ENCODE data around the gene ASCC1. TPM values are rescaled to one million over a fixed set of nuclear protein-coding genes. Genes with fewer than 3 reads are reported as not detected.

The ASCC1 gene
- polyA plus RNA-seq, 1 experiment = 18.5 TPM

GRCh38 chr10:72058989-72059842 lies 156.9 kb downstream of the ASCC1 start:
- no peak for TF ChIP-seq CTCF (IDR thresholded peaks at IDR 0.05; ENCODE audit: insufficient read depth, low read depth, low read length)
- Histone ChIP-seq H3K4me3 (ENCODE audit: low read depth, low read length) (no peak overlapping the region), H3K27me3 (ENCODE audit: control insufficient read depth, insufficient read depth, low read length) (peaks cover 8% of the 10 kb centered on the region), H3K36me3 (ENCODE audit: control insufficient read depth, insufficient read depth, low read length) (no peaks in the 10 kb centered on the region)
- no peak for DNase-seq (ENCODE audit: low read depth)
- POLR2A ChIA-PET = no interaction called here
- CTCF ChIA-PET = interaction anchor here (0.9 to 2.0 kb wide), 7 partner anchors 10 to 163 kb away, joined by 3 to 17 read pairs (median 3); partner anchors contain the start of gene CHST3

- POLR2A ChIA-PET = no interaction called here
- Histone ChIP-seq H3K36me3 (ENCODE audit: control insufficient read depth, insufficient read depth, low read length) (no peaks in the 10 kb centered on the region), H3K27me3 (ENCODE audit: control insufficient read depth, insufficient read depth, low read length) (peaks cover 10% of the 10 kb centered on the region), H3K4me3 (ENCODE audit: low read depth, low read length) (no peak overlapping the region)
- TF ChIP-seq CTCF (IDR thresholded peaks at IDR 0.05; ENCODE audit: insufficient read depth, low read depth, low read length) = no peak
- no peak for DNase-seq (ENCODE audit: low read depth)
- CTCF ChIA-PET = interaction anchor here (0.9 to 1.8 kb wide), 6 partner anchors 9 to 162 kb away, joined by 3 to 17 read pairs (median 3); no protein-coding TSS in a partner anchor
Measured at GRCh38 chr10:72058347-72058898, 157.7 kb downstream of the ASCC1 start.

- no peak for TF ChIP-seq CTCF (IDR thresholded peaks at IDR 0.05; ENCODE audit: insufficient read depth, low read depth, low read length)
- DNase-seq (ENCODE audit: low read depth) = no peak
- POLR2A ChIA-PET = no interaction called here
- CTCF ChIA-PET = interaction anchor here (0.6 to 1.4 kb wide), 5 partner anchors 8 to 269 kb away, joined by 3 to 4 read pairs (median 3); no protein-coding TSS in a partner anchor
- Histone ChIP-seq H3K27me3 (ENCODE audit: control insufficient read depth, insufficient read depth, low read length) (peaks cover 11% of the 10 kb centered on the region), H3K36me3 (ENCODE audit: control insufficient read depth, insufficient read depth, low read length) (no peaks in the 10 kb centered on the region), H3K4me3 (ENCODE audit: low read depth, low read length) (no peak overlapping the region)
Measured at GRCh38 chr10:72056932-72057751, 158.9 kb downstream of the ASCC1 start.

- TF ChIP-seq CTCF (IDR thresholded peaks at IDR 0.05; ENCODE audit: insufficient read depth, low read depth, low read length) = no peak
- CTCF ChIA-PET = interaction anchor here (1.0 to 1.3 kb wide), 2 partner anchors 100 to 219 kb away, joined by 3 read pairs; no protein-coding TSS in a partner anchor
Measured at GRCh38 chr10:72056113-72056512, 160.0 kb downstream of the ASCC1 start.

More at GRCh38 chr10:72056113-72056512, 160.0 kb downstream of the ASCC1 start:
- H3K36me3 ChIP-seq (ENCODE audit: control insufficient read depth, insufficient read depth, low read length) = no peaks in the 10 kb centered on the region
- no peak for DNase-seq (ENCODE audit: low read depth)
- H3K27me3 ChIP-seq (ENCODE audit: control insufficient read depth, insufficient read depth, low read length) = peaks cover 8% of the 10 kb centered on the region
- POLR2A ChIA-PET = no interaction called here
- H3K4me3 ChIP-seq (ENCODE audit: low read depth, low read length) = no peak overlapping the region

All from BJ (cell line).